RWPE2 (cell line): ENCODE measurements around the gene EPN3.
A peak's percentile ranks its signal among the peaks of the same experiment; 100 is the strongest.

Source experiments
- ATAC-seq: fragments of 200-7000 bp; cut with Tn5 transposase; 3 replicates; pipeline ENCODE4 v1.9.1; 2021; ENCODE audit warnings: low read depth
- DNase-seq: peaks from one replicate; pipeline ENCODE4 v3.0.0-alpha.2; 2020; ENCODE audit warnings: low spot score
- H3K27ac ChIP-seq: fragments of 450-650 bp; 2 replicates; pipeline ENCODE4 v1.5.1; 2017; ENCODE audit warnings: mild to moderate bottlenecking; ENCODE audit not compliant: poor library complexity, severe bottlenecking
- H3K27me3 ChIP-seq: fragments of 250-450 bp; sonication (Bioruptor Pico); 2 replicates; pipeline ENCODE4 v1.5.1; 2021; ENCODE audit warnings: mild to moderate bottlenecking, moderate library complexity; ENCODE audit not compliant: insufficient read depth, poor library complexity, severe bottlenecking
- H3K36me3 ChIP-seq: fragments of 250-450 bp; sonication (Bioruptor Pico); 2 replicates; pipeline ENCODE4 v1.5.1; 2020; ENCODE audit warnings: low read depth, mild to moderate bottlenecking, moderate library complexity
- H3K4me1 ChIP-seq: fragments of 250-450 bp; sonication (Bioruptor Pico); 2 replicates; pipeline ENCODE4 v1.5.1; 2021; ENCODE audit warnings: mild to moderate bottlenecking, moderate library complexity; ENCODE audit not compliant: insufficient read depth, poor library complexity, severe bottlenecking
- H3K4me3 ChIP-seq: fragments of 250-450 bp; sonication (Bioruptor Pico); 2 replicates; pipeline ENCODE4 v1.5.1; 2021; ENCODE audit warnings: mild to moderate bottlenecking, moderate library complexity; ENCODE audit not compliant: severe bottlenecking
- H3K9me3 ChIP-seq: fragments of 250-450 bp; sonication (Bioruptor Pico); 2 replicates; pipeline ENCODE4 v1.5.1; 2021; ENCODE audit warnings: mild to moderate bottlenecking, moderate library complexity; ENCODE audit not compliant: severe bottlenecking
- TF ChIP-seq, protein P1 (sequence below): fragments of 450-650 bp; IDR thresholded peaks from one replicate; pipeline ENCODE4 v1.5.1; 2017; ENCODE audit warnings: mild to moderate bottlenecking, moderate library complexity; ENCODE audit not compliant: poor library complexity, severe bottlenecking

EPN3 gene

DNA sequence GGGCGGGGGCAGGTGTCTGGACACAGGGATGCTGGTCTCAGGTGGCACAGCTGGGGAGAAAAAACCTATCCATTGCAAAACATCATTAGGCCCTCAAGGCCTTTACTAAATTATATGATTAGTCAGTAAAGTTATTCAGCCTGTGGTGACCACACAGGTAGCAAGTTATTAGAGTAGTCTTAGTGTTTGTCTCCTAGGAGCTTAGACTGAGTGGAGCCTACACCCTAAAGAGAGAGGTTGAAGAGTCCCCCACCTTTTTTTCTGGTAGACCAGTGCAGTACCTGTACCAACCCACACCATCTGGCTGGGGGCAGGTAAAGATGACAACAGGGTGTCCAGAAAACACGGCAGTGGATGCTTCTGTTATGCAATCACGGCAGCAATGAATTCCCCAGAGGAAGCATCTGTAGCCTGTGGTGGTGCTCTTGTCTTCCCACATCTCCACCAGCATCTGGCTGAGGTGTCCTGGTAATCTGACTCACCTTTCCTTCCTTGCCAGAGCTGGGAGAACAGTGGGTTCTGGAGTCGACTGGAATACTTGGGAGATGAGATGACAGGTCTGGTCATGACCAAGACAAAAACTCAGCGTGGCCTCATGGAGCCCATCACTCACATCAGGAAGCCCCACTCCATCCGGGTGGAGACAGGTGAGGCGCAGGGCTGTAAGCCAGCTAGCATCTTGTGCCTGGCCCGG, 13.2 kb upstream of the EPN3 start:
- TF ChIP-seq, protein P1, sequence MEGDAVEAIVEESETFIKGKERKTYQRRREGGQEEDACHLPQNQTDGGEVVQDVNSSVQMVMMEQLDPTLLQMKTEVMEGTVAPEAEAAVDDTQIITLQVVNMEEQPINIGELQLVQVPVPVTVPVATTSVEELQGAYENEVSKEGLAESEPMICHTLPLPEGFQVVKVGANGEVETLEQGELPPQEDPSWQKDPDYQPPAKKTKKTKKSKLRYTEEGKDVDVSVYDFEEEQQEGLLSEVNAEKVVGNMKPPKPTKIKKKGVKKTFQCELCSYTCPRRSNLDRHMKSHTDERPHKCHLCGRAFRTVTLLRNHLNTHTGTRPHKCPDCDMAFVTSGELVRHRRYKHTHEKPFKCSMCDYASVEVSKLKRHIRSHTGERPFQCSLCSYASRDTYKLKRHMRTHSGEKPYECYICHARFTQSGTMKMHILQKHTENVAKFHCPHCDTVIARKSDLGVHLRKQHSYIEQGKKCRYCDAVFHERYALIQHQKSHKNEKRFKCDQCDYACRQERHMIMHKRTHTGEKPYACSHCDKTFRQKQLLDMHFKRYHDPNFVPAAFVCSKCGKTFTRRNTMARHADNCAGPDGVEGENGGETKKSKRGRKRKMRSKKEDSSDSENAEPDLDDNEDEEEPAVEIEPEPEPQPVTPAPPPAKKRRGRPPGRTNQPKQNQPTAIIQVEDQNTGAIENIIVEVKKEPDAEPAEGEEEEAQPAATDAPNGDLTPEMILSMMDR = no peak
- H3K4me1 ChIP-seq = peaks cover 51% of the 10 kb centered on the region
- peak overlapping the region; percentile 85 for H3K27ac ChIP-seq
- H3K9me3 ChIP-seq = no peaks in the 10 kb centered on the region
- H3K27me3 ChIP-seq = no peaks in the 10 kb centered on the region
- no peaks in the 10 kb centered on the region for H3K36me3 ChIP-seq
- ATAC-seq (peak; percentile 75), DNase-seq (no peak)
- no peak overlapping the region for H3K4me3 ChIP-seq

DNA sequence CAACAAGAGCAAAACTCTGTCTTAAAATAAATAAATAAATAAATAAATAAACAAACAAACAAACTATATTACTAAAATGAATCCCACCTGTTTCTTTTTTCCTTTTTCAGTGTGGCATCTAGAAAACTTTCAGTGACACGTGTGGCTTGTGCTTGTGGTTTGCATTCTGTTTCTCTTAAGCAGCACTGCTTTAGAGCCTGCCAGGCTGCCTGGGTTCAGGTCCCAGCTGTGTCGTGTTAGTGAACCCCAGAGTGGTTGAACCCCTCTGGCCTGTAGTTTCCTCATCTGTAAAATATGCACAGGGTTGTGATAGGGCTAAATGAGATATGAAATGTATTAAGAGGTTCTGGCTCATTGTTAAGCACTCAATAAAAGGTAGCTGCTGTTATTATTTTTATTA, 12.1 kb upstream of the EPN3 start:
- Histone ChIP-seq H3K27me3 (no peaks in the 10 kb centered on the region), H3K4me1 (peaks cover 45% of the 10 kb centered on the region), H3K4me3 (no peak overlapping the region), H3K27ac (peak overlapping the region; percentile 85), H3K36me3 (no peaks in the 10 kb centered on the region), H3K9me3 (no peaks in the 10 kb centered on the region)
- no peak for DNase-seq
- no peak for ATAC-seq
- TF ChIP-seq, protein P1 = no peak

DNA sequence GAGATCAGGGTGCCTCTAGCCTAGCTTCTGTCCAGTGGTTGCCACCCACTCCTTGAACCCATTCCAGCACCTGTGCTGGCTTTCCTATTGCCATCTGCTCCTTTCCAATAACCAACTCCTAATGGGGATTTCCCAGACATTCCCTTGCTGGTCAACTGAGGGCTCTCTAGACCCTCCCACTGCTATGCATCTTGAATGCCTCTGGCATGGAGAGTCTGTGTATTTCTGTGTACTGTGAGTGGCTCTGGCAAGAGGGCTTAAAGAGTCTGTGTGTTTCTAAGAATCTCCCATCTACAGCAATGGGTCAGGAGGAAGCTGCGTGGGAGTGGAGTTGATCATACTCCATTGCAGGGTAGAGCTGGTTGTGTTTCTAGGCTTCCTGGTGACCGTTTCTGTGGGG, 11.0 kb upstream of the EPN3 start:
- TF ChIP-seq, protein P1 = no peak
- ATAC-seq (no peak), DNase-seq (no peak)
- Histone ChIP-seq H3K27me3 (no peaks in the 10 kb centered on the region), H3K27ac (peak overlapping the region; percentile 85), H3K4me1 (peaks cover 41% of the 10 kb centered on the region), H3K4me3 (no peak overlapping the region), H3K9me3 (no peaks in the 10 kb centered on the region), H3K36me3 (no peaks in the 10 kb centered on the region)

DNA sequence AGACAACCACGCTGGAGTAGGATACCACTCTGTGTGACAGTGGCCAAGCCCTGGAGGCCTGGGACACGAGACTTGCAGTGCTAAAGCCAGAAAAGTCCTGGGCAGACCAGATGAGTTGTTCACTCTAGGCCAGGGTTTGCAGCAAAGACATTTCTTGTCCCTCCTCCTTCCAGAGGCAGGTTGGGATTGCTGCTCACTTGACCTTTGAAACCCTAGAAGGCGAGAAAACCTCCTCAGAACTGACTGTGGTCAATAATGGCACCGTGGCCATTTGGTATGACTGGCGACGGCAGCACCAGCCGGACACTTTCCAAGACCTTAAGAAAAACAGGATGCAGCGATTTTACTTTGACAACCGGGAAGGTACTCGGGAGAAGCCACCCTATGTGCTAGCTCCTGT, 9.8 kb upstream of the EPN3 start:
- ATAC-seq (no peak), DNase-seq (no peak)
- H3K27me3 ChIP-seq = no peaks in the 10 kb centered on the region
- H3K4me1 ChIP-seq = peaks cover 29% of the 10 kb centered on the region
- no peaks in the 10 kb centered on the region for H3K9me3 ChIP-seq
- no peaks in the 10 kb centered on the region for H3K36me3 ChIP-seq
- H3K27ac ChIP-seq = peak overlapping the region; percentile 69
- TF ChIP-seq, protein P1 = no peak
- no peak overlapping the region for H3K4me3 ChIP-seq

DNA sequence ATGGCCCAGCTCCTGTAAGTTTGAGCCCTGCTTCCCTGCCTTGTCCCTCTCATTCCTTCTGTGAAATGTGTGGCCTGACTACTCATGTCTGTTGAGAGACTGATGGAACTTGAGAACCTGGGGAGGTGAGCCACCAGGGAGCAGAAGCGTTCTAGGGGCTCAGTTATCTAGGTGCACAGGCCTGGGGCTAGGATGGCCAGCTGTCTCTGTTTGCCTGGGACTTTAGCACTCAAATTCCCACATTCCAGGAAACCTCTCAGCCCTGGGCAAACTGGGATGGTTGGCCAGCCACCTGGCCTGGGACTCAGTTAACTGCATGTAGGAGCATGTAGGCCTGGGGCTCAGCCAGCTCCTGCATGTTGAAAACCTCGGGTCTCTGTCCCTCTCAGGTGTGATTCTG, 9.3 kb upstream of the EPN3 start:
- no peak for DNase-seq
- TF ChIP-seq, protein P1 = peak; percentile 41
- no peaks in the 10 kb centered on the region for H3K27me3 ChIP-seq
- peak; percentile 73 for ATAC-seq
- peak overlapping the region; percentile 69 for H3K27ac ChIP-seq
- no peaks in the 10 kb centered on the region for H3K9me3 ChIP-seq
- peaks cover 25% of the 10 kb centered on the region for H3K4me1 ChIP-seq
- H3K36me3 ChIP-seq = no peaks in the 10 kb centered on the region
- no peak overlapping the region for H3K4me3 ChIP-seq
